ENCODE results near the gene TOMM22.

Gene TOMM22

GRCh38 chr22:38656256-38657044 lies 25.3 kb upstream of the TOMM22 start, which contains the start of the genes CBY1 and FAM227A (continued):
- TF ChIP-seq ZNF112 (tag by site-specific recombination; IDR thresholded peaks at IDR 0.05) (no peak), ZNF239 (tag by site-specific recombination; IDR thresholded peaks at IDR 0.05) (no peak), ZNF645 (tag by site-specific recombination; IDR thresholded peaks at IDR 0.05) (no peak), GLI4 (tag by site-specific recombination; IDR thresholded peaks at IDR 0.05) (no peak), MEIS1 (CRISPR knock-in tag; IDR thresholded peaks at IDR 0.05; ENCODE audit: borderline replicate concordance) (no peak), ZNF777 (tag by site-specific recombination; IDR thresholded peaks at IDR 0.05; ENCODE audit: borderline replicate concordance) (no peak), KLF16 (tag by site-specific recombination; IDR thresholded peaks at IDR 0.05) (peak; percentile 58; the same call in 1 of the 2 replicates), ZNF184 (tag by site-specific recombination; IDR thresholded peaks at IDR 0.05) (no peak), ELK4 (IDR thresholded peaks at IDR 0.05; ENCODE audit: borderline replicate concordance, low read depth, low read length) (no peak)

- peaks cover 6% of the 10 kb centered on the region; the same call in 1 of the 2 replicates for H3K4me1 ChIP-seq (ENCODE audit: control insufficient read depth, insufficient read depth, low read length)
- no peak for TF ChIP-seq ZNF621 (tag by site-specific recombination; IDR thresholded peaks at IDR 0.05)
- no peak for TF ChIP-seq MEIS1 (CRISPR knock-in tag; IDR thresholded peaks at IDR 0.05; ENCODE audit: borderline replicate concordance)
- TF ChIP-seq KLF16 (tag by site-specific recombination; IDR thresholded peaks at IDR 0.05) = no peak
- TF ChIP-seq ZNF266 (tag by site-specific recombination; IDR thresholded peaks at IDR 0.05; ENCODE audit: low read depth) = no peak
- TF ChIP-seq ZNF121 (tag by site-specific recombination; IDR thresholded peaks at IDR 0.05) = no peak
- no peak for TF ChIP-seq ZNF610 (tag by site-specific recombination; IDR thresholded peaks at IDR 0.05; ENCODE audit: borderline replicate concordance)
- TF ChIP-seq ZNF394 (tag by site-specific recombination; IDR thresholded peaks at IDR 0.05; ENCODE audit: borderline replicate concordance) = peak; percentile 74
- TF ChIP-seq ZXDB (tag by site-specific recombination; IDR thresholded peaks at IDR 0.05) = no peak
- TF ChIP-seq IKZF3 (tag by site-specific recombination; IDR thresholded peaks at IDR 0.05) = peak; percentile 43; the same call in 1 of the 2 replicates
- TF ChIP-seq ZNF785 (tag by site-specific recombination; IDR thresholded peaks at IDR 0.05) = no peak; the same call in 1 of the 2 replicates
- no peak for TF ChIP-seq ZNF529 (tag by site-specific recombination; IDR thresholded peaks at IDR 0.05; ENCODE audit: insufficient replicate concordance)
- TF ChIP-seq ZEB2 (tag by site-specific recombination; IDR thresholded peaks at IDR 0.05) = no peak
- TF ChIP-seq ZFP37 (tag by site-specific recombination; IDR thresholded peaks at IDR 0.05) = no peak
- no peak for TF ChIP-seq ZBTB11 (tag by site-specific recombination; conservative IDR thresholded peaks at IDR 0.05; ENCODE audit: low read depth)
- TF ChIP-seq ZNF324 (tag by site-specific recombination; IDR thresholded peaks at IDR 0.05) = no peak
- TF ChIP-seq, protein P1, sequence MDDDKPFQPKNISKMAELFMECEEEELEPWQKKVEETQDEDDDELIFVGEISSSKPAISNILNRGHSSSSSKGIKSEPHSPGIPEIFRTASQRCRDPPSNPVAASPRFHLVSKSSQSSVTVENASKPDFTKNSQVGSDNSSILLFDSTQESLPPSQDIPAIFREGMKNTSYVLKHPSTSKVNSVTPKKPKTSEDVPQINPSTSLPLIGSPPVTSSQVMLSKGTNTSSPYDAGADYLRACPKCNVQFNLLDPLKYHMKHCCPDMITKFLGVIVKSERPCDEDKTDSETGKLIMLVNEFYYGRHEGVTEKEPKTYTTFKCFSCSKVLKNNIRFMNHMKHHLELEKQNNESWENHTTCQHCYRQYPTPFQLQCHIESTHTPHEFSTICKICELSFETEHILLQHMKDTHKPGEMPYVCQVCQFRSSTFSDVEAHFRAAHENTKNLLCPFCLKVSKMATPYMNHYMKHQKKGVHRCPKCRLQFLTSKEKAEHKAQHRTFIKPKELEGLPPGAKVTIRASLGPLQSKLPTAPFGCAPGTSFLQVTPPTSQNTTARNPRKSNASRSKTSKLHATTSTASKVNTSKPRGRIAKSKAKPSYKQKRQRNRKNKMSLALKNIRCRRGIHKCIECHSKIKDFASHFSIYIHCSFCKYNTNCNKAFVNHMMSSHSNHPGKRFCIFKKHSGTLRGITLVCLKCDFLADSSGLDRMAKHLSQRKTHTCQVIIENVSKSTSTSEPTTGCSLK (tag by site-specific recombination; IDR thresholded peaks at IDR 0.05) = no peak
- TF ChIP-seq ZNF335 (tag by site-specific recombination; conservative IDR thresholded peaks at IDR 0.05) = peak; percentile 94
- no peak for TF ChIP-seq ZNF274 (IDR thresholded peaks at IDR 0.05; ENCODE audit: low read length)
- TF ChIP-seq ZNF274 (tag by site-specific recombination; IDR thresholded peaks at IDR 0.05; ENCODE audit: borderline replicate concordance) = no peak
- no peak for TF ChIP-seq OVOL3 (tag by site-specific recombination; IDR thresholded peaks at IDR 0.05)
Measured at GRCh38 chr22:38657045-38657909, 24.5 kb upstream of the TOMM22 start.

More at GRCh38 chr22:38657045-38657909, 24.5 kb upstream of the TOMM22 start:
- H3K9me3 ChIP-seq (ENCODE audit: control insufficient read depth, insufficient read depth, low read depth, low read length) = no peaks in the 10 kb centered on the region
- H3K36me3 ChIP-seq (ENCODE audit: control insufficient read depth in 2 of 2, insufficient read depth in 1 of 2, low read length in 2 of 2) = peaks cover 10 to 14% of the 10 kb centered on the region in 2 experiments; a peak in 2 of 3 replicates
- peak overlapping the region; percentile 87 for H3K4me3 ChIP-seq (ENCODE audit: low read depth, low read length)
- CTCF ChIA-PET = interaction anchor here (0.6 to 0.9 kb wide), 3 partner anchors 85 to 1187 kb away, joined by 3 read pairs; no protein-coding TSS in a partner anchor
- POLR2A ChIA-PET = interaction anchor here (0.7 to 2.7 kb wide), 3 partner anchors 12 to 25 kb away, joined by 3 to 13 read pairs (median 3); partner anchors contain the start of gene TOMM22
- peak overlapping the region; percentile 100; the same call in 1 of the 2 replicates for H3K27ac ChIP-seq (ENCODE audit: extremely low read depth, low read depth, low read length)

All from HEK293 (cell line).